PC-9 (cell line): ENCODE measurements around the gene CSGALNACT2.

Experiments used
- EZH2 ChIP-seq: fragments of 200-600 bp; sonication (generic); IDR thresholded peaks from 2 replicates; pipeline ENCODE4 v1.8.0; 2017; ENCODE audit warnings: antibody characterized with exemption, low read depth
- TF ChIP-seq, protein P1 (sequence below): fragments of 200-600 bp; sonication (generic); conservative IDR thresholded peaks from 2 replicates; pipeline ENCODE4 v1.6.1; 2017; ENCODE audit warnings: mixed run types, antibody characterized with exemption, mild to moderate bottlenecking, moderate library complexity

DNA sequence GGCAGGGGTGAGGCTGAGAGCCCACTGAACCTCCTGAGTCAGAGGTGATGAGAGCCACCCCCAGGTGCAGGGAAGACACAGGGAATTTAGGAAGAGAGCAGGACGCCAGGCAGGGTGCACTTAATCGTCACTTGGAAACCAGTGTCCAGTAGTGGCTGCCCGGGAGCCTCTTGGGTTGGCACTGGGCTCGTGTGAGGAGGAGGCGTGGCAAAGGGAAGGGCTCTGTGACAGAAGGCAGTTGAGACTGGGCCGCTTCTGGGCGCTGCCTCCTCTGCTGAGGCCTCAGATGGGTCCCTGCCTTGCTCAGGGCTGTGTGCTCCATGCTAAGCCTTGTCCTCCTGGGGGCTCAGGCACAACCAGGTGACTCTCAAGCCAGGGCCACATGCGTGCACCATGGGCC, 48.1 kb upstream of the CSGALNACT2 start:
- no peak for TF ChIP-seq EZH2
- TF ChIP-seq, protein P1, sequence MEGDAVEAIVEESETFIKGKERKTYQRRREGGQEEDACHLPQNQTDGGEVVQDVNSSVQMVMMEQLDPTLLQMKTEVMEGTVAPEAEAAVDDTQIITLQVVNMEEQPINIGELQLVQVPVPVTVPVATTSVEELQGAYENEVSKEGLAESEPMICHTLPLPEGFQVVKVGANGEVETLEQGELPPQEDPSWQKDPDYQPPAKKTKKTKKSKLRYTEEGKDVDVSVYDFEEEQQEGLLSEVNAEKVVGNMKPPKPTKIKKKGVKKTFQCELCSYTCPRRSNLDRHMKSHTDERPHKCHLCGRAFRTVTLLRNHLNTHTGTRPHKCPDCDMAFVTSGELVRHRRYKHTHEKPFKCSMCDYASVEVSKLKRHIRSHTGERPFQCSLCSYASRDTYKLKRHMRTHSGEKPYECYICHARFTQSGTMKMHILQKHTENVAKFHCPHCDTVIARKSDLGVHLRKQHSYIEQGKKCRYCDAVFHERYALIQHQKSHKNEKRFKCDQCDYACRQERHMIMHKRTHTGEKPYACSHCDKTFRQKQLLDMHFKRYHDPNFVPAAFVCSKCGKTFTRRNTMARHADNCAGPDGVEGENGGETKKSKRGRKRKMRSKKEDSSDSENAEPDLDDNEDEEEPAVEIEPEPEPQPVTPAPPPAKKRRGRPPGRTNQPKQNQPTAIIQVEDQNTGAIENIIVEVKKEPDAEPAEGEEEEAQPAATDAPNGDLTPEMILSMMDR: no peak
